GM21381 (cell line): ENCODE results near the gene CAVIN4.

Experiments
- ATAC-seq: cut with Tn5 transposase; IDR thresholded peaks from one replicate; pipeline ENCODE4 v1.9.1; 2021; ENCODE audit warnings: mild to moderate bottlenecking, moderate library complexity; ENCODE audit not compliant: unreplicated experiment

Gene CAVIN4

GRCh38 chr9:100577776-100578448 lies at the start of gene CAVIN4:
CAVIN4 (plus strand) TSS chr9:100578079; CDS start chr9:100578144, 65 bp downstream.
- ATAC-seq: no peak

- ATAC-seq: no peak
These were observed 43.5 kb upstream of the CAVIN4 start for GRCh38 chr9:100534401-100534800.

- no peak for ATAC-seq
These were observed 37.6 kb upstream of the CAVIN4 start for GRCh38 chr9:100540327-100540726.

GRCh38 chr9:100549048-100549447 lies 28.8 kb upstream of the CAVIN4 start:
- no peak for ATAC-seq

- ATAC-seq: peak; percentile 45
These were observed 22.9 kb upstream of the CAVIN4 start for GRCh38 chr9:100554935-100555401.

GRCh38 chr9:100555471-100555870 lies 22.4 kb upstream of the CAVIN4 start:
- peak; percentile 74 for ATAC-seq

- no peak for ATAC-seq
These were observed 20.8 kb upstream of the CAVIN4 start for GRCh38 chr9:100557053-100557452.

GRCh38 chr9:100561256-100561655 lies 16.6 kb upstream of the CAVIN4 start:
- no peak for ATAC-seq

GRCh38 chr9:100567856-100568255 lies 10.0 kb upstream of the CAVIN4 start:
- ATAC-seq: no peak

- ATAC-seq: no peak
These were observed 4.1 kb upstream of the CAVIN4 start for GRCh38 chr9:100573655-100574260.

GRCh38 chr9:100575006-100575405 lies 2.9 kb upstream of the CAVIN4 start:
- ATAC-seq: no peak

- no peak for ATAC-seq
These were observed 2.0 kb upstream of the CAVIN4 start for GRCh38 chr9:100575765-100576386.

GRCh38 chr9:100578610-100579009 lies 731 bp downstream of the CAVIN4 start:
- ATAC-seq: no peak

GRCh38 chr9:100579665-100580064 lies 1.8 kb downstream of the CAVIN4 start:
- no peak for ATAC-seq

GRCh38 chr9:100580257-100580656 lies 2.4 kb downstream of the CAVIN4 start:
- no peak for ATAC-seq

GRCh38 chr9:100581081-100581480 lies 3.2 kb downstream of the CAVIN4 start:
- no peak for ATAC-seq

GRCh38 chr9:100581661-100582060 lies 3.8 kb downstream of the CAVIN4 start:
- no peak for ATAC-seq

GRCh38 chr9:100583014-100583802 lies 5.3 kb downstream of the CAVIN4 start:
- ATAC-seq: no peak

GRCh38 chr9:100584951-100585350 lies 7.1 kb downstream of the CAVIN4 start:
- no peak for ATAC-seq

GRCh38 chr9:100586093-100586492 lies 8.2 kb downstream of the CAVIN4 start:
- ATAC-seq: no peak

- ATAC-seq: no peak
These were observed 9.5 kb downstream of the CAVIN4 start for GRCh38 chr9:100587375-100587774.
